Activated naive CD4-positive, alpha-beta T cell treated with Interleukin-2 at 50 U/mL for 16 hours (primary cell): ENCODE results near the gene SBNO2.

ENCODE experiments used
- DNase-seq: peaks from one replicate; pipeline ENCODE4 v3.0.0-alpha.2; 2020

SBNO2 gene

GRCh38 chr19:1069009-1069779, 104.9 kb downstream of the SBNO2 start:
- peak; percentile 64 for DNase-seq

DNA sequence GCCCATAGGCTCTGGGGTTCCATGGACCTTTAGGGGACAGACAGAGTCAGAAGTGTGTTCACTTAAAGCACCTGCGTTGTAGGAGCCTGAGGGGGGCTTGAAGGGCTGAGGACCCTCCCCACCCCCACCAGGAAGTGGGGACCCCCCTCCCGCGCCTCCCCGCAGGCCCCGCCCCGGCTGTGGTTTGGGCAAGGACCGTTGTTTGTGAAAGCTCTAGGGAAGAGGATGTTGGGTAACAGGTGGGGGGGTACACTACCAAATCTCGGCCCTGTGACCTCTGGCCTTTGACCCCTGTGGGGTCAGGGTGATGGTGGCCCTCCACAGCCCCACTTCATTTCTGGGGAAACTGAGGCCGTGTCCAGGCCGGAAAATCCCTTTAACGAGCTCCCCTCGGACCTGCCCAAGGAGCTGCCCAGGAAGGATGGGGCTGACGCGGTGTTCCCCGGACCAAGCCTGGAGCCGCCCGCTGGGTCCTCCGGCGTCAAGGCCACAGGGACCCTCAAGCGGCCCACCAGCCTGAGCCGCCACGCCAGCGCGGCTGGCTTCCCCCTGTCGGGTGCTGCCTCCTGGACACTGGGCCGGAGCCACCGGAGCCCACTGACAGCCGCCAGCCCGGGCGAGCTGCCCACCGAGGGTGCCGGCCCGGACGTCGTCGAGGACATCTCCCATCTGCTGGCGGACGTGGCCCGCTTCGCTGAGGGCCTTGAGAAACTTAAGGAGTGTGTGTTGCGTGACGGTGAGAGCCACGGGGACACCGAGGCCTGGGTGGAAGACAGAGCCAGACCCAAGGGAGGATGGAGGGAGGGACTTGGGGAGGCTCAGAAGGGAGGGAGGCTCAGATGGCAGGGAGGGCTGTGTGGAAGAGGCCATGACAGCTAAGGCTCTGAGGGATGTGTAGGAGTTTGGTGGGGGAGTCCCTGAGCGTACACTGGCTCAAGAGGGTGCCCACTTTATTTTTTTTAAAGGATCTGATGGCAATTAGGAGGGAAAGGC, 105.8 kb downstream of the SBNO2 start:
- DNase-seq, result peak; percentile 58

- peak; percentile 74 for DNase-seq
Observed at GRCh38 chr19:1067341-1067957, 106.6 kb downstream of the SBNO2 start.

GRCh38 chr19:1066748-1067340, 107.2 kb downstream of the SBNO2 start, which contains the start of gene ARHGAP45:
TSS of gene ARHGAP45 (plus strand) at chr19:1067167. CDS start at chr19:1067406, 239 bp downstream.
- peak; percentile 81 for DNase-seq

DNA sequence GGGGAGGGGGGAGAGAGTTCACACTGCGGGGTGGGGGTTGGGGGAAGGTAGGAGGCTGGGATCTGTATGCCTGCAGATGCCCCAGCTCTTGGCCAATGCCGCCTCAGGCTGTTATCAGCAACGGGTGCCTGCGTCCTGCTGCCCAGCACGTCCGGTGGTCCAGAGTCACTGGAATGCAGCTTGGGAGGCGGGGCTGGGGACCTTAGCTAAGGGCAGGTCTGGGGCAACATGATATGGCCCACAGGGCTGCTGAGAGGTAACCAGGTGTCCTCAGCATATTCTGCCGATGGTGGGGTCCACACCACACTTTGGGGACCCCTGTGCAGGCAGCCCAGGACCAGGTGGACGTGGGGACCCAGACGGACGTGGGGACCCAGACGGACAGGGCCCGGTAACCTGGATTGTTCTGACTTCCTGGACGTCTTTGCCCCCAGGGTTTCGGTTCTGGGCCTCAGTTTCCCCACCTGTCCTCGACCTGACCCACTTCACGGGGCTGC, 107.8 kb downstream of the SBNO2 start:
- DNase-seq, result peak; percentile 5

DNA sequence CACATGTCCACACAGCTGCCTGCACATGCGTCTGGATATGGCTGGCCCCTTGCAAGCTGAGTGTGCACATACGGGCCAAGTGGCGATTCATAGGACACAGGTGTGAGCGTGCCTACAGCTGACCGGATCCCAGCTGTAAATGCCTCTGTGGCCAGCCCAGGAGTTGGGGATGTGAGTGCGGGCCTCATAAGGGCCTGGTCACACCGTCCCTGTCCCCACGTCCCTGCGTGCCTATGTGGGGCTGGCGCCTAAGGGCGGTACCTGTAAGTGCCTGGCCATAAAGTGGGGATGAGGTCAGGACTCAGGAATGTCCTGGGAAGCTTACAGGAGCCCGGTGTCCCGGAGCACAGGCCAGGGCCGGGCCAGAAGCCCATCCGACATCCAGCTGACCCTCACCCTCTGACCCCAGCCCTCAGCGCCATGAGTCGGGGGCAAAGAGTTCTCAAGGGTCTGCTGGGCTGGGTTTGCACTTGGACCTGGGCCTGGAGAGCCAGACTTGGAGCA, 108.4 kb downstream of the SBNO2 start:
- DNase-seq, result peak; percentile 6

DNA sequence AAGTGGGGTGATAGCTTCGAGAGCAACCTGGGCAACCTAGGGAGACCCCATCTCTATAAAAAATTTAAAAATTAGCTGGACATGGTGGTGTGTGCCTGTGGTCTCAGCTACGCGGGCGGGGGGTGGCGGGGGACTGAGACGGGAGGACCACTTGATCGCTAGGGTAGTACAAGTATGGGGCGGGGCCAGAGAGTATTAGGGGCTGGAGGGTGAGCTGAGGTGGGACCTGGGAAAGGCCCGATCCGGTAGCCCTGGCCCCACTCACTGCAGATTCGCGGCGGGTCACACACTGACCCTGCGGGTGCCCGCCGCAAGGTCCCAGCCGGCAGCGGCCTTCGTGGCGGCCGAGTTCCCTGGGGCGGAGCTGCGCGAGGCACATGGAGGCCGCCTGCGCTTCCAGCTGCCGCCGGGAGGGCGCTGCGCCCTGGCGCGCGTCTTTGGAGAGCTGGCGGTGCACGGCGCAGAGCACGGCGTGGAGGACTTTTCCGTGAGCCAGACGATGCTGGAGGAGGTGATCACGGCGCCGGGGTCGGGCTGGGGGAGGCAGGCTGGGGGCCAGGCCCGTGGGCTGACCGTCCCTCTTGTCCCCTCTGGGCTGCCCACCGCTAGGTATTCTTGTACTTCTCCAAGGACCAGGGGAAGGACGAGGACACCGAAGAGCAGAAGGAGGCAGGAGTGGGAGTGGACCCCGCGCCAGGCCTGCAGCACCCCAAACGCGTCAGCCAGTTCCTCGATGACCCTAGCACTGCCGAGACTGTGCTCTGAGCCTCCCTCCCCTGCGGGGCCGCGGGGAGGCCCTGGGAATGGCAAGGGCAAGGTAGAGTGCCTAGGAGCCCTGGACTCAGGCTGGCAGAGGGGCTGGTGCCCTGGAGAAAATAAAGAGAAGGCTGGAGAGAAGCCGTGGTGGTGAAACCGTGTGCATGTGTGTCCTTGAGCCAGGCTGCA, 109.1 kb downstream of the SBNO2 start:
- DNase-seq, result peak; percentile 79

DNA sequence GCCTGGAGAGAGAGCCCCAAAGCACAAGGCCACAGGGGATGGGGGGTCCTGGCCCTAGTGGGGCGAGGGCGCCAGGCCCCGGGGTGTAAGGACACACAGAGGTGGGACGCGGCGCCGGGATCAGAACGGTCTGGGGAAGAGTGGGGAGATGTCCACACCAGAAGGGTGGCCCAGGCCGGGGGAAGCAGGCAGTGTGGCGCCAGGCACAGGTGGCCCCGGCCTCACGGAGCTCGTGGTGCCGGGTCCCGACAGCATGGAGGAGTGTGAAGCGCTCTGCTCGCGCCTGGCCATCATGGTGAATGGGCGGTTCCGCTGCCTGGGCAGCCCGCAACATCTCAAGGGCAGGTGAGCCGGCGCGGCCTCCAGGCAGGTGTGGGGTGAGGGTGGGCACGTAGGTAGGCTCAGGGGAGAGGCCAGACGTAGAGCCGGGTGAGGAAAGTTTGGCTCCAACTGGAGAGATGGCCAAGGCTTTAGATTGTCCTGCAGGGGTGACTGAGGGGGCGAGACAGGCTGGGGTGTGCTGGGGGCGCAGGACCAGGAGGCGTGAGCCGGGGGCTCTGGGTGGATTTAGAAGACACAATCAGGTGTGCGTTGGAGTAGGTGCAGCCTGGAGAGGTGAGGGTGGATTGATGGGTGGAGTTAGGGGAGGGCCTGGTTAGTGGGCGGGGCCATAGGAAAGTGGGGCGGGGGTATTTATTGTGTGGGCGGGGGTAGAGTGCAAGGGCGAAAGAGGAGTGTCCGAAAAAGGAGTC, 110.0 kb downstream of the SBNO2 start:
- DNase-seq, result no peak

DNA sequence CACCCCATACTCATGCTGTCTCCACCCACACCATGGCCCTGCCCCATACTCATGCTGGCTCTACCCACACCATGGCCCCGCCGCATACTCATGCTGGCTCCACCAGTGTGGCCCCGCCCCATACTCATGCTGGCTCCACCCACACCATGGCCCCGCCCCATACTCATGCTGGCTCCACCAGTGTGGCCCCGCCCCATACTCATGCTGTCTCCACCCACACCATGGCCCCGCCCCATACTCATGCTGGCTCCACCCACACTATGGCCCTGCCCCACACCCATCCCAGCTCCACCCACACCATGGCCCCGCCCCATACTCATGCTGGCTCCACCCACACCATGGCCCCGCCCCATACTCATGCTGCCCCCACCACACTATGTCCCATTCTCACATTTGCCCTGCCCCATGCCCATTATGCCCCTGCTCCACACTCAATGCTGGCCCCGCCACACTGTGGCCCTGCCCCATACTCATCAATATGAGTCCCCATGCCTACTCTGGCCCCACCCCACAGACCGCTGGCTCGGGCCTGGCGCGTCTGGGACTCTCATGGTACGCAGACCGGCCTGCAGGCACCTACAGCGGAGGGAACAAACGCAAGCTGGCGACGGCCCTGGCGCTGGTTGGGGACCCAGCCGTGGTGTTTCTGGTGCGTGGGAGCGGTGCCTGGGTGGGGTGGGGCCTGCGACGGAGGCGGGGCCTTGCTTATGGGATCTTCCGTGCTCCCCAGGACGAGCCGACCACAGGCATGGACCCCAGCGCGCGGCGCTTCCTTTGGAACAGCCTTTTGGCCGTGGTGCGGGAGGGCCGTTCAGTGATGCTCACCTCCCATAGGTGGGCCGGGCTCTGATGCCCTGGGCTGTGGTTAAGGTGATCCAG, 110.8 kb downstream of the SBNO2 start:
- peak; percentile 66 for DNase-seq

DNA sequence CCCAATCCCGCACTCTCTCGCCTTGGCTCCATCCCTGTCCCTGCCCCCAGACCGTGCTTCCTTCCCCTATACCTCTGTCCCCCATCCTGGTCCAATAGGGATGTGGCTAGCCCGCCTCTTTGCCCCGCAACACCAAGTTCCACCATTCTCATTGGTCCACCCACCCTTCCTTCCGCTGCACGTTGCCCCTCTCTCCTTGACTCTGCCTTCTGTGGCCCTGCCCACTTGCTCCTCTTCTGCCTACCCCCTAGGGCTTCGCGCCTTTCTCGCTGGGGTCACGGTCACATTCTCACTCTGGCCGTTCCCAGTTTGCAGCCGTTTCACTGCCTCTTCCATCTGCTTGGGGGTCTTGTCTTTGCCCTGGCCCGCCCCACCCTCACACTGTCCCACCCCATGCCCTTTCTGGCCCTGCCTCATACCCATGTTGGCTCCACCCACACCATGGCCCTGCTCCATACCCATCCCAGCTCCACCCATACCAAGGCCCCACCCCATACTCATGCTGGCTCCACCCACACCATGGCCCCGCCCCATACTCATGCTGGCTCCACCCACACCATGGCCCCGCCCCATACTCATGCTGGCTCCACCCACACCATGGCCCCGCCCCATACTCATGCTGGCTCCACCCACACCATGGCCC, 111.6 kb downstream of the SBNO2 start:
- no peak for DNase-seq

- DNase-seq, result no peak
Observed at GRCh38 chr19:1061987-1062386, 112.1 kb downstream of the SBNO2 start.

GRCh38 chr19:1060689-1061088, 113.4 kb downstream of the SBNO2 start:
- no peak for DNase-seq

DNA sequence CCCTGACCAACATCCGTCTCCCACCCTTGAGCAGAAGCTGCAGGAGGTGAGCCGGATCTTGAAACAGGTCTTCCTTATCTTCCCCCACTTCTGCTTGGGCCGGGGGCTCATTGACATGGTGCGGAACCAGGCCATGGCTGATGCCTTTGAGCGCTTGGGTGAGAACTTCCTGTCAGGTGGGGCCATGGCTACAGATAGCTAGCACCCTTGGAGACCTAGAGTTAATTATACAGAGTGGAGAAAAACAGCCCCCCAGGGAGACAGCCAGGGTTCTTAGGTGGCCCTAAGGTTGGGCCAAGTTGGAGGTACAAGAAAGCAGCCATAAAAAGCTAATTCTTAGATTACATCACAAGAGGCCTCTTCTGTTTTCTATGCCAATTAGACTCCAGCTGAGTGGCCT, 116.0 kb downstream of the SBNO2 start:
- DNase-seq, result no peak
